Measurements from ENCODE around the gene MAP7D2. TPM values are rescaled to one million over a fixed set of nuclear protein-coding genes. Genes with fewer than 3 reads are reported as not detected.

MAP7D2 gene
- total RNA-seq, 1 experiment from 2014 or later: 0.15 TPM

GRCh38 chrX:20132666-20133065, 16.0 kb upstream of the MAP7D2 start:
- DNase-seq (ENCODE audit: low read depth, low spot score) (no peak), ATAC-seq (no peak)
- POLR2A ChIA-PET: no interaction called here
- H3K9me3 ChIP-seq (ENCODE audit: control insufficient read depth in 1 of 2, insufficient read depth in 1 of 2, low read depth in 1 of 2, low read length in 2 of 2): no peaks in the 10 kb centered on the region
- no peak overlapping the region for H3K27ac ChIP-seq (ENCODE audit: low read depth, low read length)
- intact Hi-C loops (cut with micrococcal nuclease): no loop called here
- no peak overlapping the region for H3K9ac ChIP-seq (ENCODE audit: low read length)
- H3K4me2 ChIP-seq (ENCODE audit: low read length): no peak overlapping the region
- no peaks in the 10 kb centered on the region for H3K9me2 ChIP-seq (ENCODE audit: insufficient read depth)
- RAD21 ChIA-PET (ENCODE audit: low non-redundant PET in 1 of 2, low total read pairs in 2 of 2, uncharacterized antibody in 2 of 2, unreplicated experiment in 2 of 2): no interaction called here
- H4K20me1 ChIP-seq (ENCODE audit: insufficient read depth): peaks cover 10% of the 10 kb centered on the region; the same call in 1 of the 2 replicates
- H3K36me3 ChIP-seq (ENCODE audit: control insufficient read depth in 1 of 2, insufficient read depth in 2 of 2, low read length in 2 of 2): peaks cover 25 to 32% of the 10 kb centered on the region in 2 experiments
- H3K27me3 ChIP-seq (ENCODE audit: insufficient read depth, low read length): no peaks in the 10 kb centered on the region
- H2AFZ ChIP-seq (ENCODE audit: low read depth, low read length, poor library complexity, severe bottlenecking): no peak overlapping the region
- no peak overlapping the region for H3K4me3 ChIP-seq (replicated peaks in 1 of 2; ENCODE audit: low read depth in 1 of 2, low read length in 2 of 2)
- TF ChIP-seq RAD21 (IDR thresholded peaks at IDR 0.05; ENCODE audit: low read depth) (no peak), CBX3 (IDR thresholded peaks at IDR 0.05; ENCODE audit: low read depth) (no peak), ZNF274 (IDR thresholded peaks at IDR 0.05; ENCODE audit: low read depth, low read length) (no peak), SIN3A (IDR thresholded peaks at IDR 0.05; ENCODE audit: low read depth) (no peak), POLR2A (IDR thresholded peaks at IDR 0.05; ENCODE audit: borderline replicate concordance, extremely low read depth, insufficient read depth, insufficient read length) (no peak), EZH2phosphoT487 (IDR thresholded peaks at IDR 0.05; ENCODE audit: borderline replicate concordance) (no peak), SRF (IDR thresholded peaks at IDR 0.05; ENCODE audit: low read depth) (no peak), FOSL1 (IDR thresholded peaks at IDR 0.05; ENCODE audit: low read depth) (no peak), ZFX (IDR thresholded peaks at IDR 0.05) (no peak), EZH2 (IDR thresholded peaks at IDR 0.05) (no peak), CTCF (IDR thresholded peaks at IDR 0.05 in 2 of 3, conservative IDR thresholded peaks at IDR 0.05 in 1 of 3; ENCODE audit: borderline replicate concordance in 1 of 3, insufficient read depth in 1 of 3, low read depth in 2 of 3, low read length in 2 of 3) (no peak), CEBPB (IDR thresholded peaks at IDR 0.05; ENCODE audit: low read depth) (no peak), SP1 (IDR thresholded peaks at IDR 0.05; ENCODE audit: low read depth) (no peak)
- TF ChIP-seq, protein P1, sequence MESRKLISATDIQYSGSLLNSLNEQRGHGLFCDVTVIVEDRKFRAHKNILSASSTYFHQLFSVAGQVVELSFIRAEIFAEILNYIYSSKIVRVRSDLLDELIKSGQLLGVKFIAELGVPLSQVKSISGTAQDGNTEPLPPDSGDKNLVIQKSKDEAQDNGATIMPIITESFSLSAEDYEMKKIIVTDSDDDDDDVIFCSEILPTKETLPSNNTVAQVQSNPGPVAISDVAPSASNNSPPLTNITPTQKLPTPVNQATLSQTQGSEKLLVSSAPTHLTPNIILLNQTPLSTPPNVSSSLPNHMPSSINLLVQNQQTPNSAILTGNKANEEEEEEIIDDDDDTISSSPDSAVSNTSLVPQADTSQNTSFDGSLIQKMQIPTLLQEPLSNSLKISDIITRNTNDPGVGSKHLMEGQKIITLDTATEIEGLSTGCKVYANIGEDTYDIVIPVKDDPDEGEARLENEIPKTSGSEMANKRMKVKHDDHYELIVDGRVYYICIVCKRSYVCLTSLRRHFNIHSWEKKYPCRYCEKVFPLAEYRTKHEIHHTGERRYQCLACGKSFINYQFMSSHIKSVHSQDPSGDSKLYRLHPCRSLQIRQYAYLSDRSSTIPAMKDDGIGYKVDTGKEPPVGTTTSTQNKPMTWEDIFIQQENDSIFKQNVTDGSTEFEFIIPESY (IDR thresholded peaks at IDR 0.05; ENCODE audit: extremely low read depth, insufficient replicate concordance, low read length): no peak
- TF ChIP-seq, protein P2, sequence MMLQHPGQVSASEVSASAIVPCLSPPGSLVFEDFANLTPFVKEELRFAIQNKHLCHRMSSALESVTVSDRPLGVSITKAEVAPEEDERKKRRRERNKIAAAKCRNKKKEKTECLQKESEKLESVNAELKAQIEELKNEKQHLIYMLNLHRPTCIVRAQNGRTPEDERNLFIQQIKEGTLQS (IDR thresholded peaks at IDR 0.05): no peak
- BruUV-seq (replicated peaks): no TSS peak
- CTCF ChIA-PET: no interaction called here
- peaks cover 54% of the 10 kb centered on the region for H3K79me2 ChIP-seq (ENCODE audit: insufficient read depth, low read length)
- no peaks in the 10 kb centered on the region for H3K4me1 ChIP-seq (ENCODE audit: control insufficient read depth in 1 of 2, insufficient read depth in 2 of 2, low read length in 2 of 2)

Measured in HCT116 (cell line).